Measurements from ENCODE around the gene CSMD2.
A peak's percentile ranks its signal among the peaks of the same experiment; 100 is the strongest.

CSMD2 gene

DNA sequence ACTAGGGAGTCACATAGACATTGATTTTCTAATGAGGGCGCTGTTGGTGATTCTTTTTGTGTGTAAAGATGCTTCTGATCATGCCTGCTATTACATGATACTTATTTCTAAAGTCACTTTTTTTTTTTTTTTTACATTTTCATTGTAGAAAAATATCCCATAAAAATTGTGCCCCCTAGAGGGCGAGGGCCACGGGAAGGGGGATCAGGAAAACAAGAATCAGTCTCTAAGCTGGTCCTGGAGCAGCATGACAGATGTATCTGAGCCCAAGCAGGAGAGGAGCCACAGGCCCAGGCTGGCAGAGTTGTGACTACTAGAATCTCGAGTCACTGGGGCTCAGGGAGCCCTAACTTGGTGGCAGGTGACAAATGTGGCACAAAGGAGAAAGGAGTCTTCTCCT, 664.5 kb downstream of the CSMD2 start:
- Mint-ChIP-seq H3K4me3 (no peak overlapping the region), H3K27me3 (no peaks in the 10 kb centered on the region), H3K9me3 (peaks cover 12% of the 10 kb centered on the region), H3K4me1 (peaks cover 4% of the 10 kb centered on the region), H3K36me3 (peaks cover 14% of the 10 kb centered on the region), H3K27ac (no peak overlapping the region)
- no peak for ATAC-seq (ENCODE audit: low read depth)
- DNase-seq (ENCODE audit: low spot score in 2 of 2), result no peak

- Mint-ChIP-seq H3K36me3 (peaks cover 37% of the 10 kb centered on the region), H3K27me3 (no peaks in the 10 kb centered on the region), H3K4me3 (no peak overlapping the region), H3K4me1 (peaks cover 4% of the 10 kb centered on the region), H3K27ac (no peak overlapping the region), H3K9me3 (peaks cover 29% of the 10 kb centered on the region)
- no peak for ATAC-seq (ENCODE audit: low read depth)
- DNase-seq (ENCODE audit: low spot score in 2 of 2), result no peak
Observed at GRCh38 chr1:33497410-33497809, 667.6 kb downstream of the CSMD2 start.

- H3K9me3 Mint-ChIP-seq, result peaks cover 29% of the 10 kb centered on the region
- no peak overlapping the region for H3K27ac Mint-ChIP-seq
Observed at GRCh38 chr1:33494929-33495328, 670.1 kb downstream of the CSMD2 start.

GRCh38 chr1:33488624-33489023, 676.4 kb downstream of the CSMD2 start:
- Mint-ChIP-seq H3K27me3 (no peaks in the 10 kb centered on the region), H3K36me3 (peaks cover 60% of the 10 kb centered on the region), H3K4me3 (no peak overlapping the region), H3K4me1 (no peaks in the 10 kb centered on the region), H3K27ac (no peak overlapping the region), H3K9me3 (peaks cover 11% of the 10 kb centered on the region)
- ATAC-seq (ENCODE audit: low read depth) (no peak), DNase-seq (ENCODE audit: low spot score in 2 of 2) (no peak)

More at GRCh38 chr1:33494929-33495328, 670.1 kb downstream of the CSMD2 start:
- Mint-ChIP-seq H3K4me1 (no peaks in the 10 kb centered on the region), H3K4me3 (no peak overlapping the region), H3K27me3 (no peaks in the 10 kb centered on the region), H3K36me3 (peaks cover 49% of the 10 kb centered on the region)
- DNase-seq (ENCODE audit: low spot score in 2 of 2) (no peak), ATAC-seq (ENCODE audit: low read depth) (peak; percentile 66)

DNA sequence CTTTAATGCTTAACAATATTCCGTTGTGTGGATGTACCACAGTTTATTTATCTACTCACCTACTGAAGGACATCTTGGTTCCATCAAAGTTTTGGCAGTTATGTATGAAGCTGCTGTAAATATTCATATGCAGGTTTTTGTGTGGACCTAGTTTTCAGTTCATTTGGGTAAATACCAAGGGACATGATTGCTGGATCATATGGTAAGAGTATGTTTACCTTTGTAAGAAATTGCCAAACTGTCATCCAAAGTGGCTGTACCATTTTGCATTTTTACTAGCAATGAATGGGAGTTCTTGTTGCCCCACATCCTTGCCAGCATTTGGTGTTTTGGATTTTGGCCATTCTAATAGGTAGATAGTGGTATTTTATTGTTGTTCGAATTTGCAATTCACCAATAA, 682.6 kb downstream of the CSMD2 start:
- H3K36me3 Mint-ChIP-seq, result peaks cover 34% of the 10 kb centered on the region
- no peak overlapping the region for H3K27ac Mint-ChIP-seq
- ATAC-seq (ENCODE audit: low read depth), result no peak
- H3K9me3 Mint-ChIP-seq, result peaks cover 9% of the 10 kb centered on the region
- no peak overlapping the region for H3K4me3 Mint-ChIP-seq
- no peak for DNase-seq (ENCODE audit: low spot score in 2 of 2)
- H3K27me3 Mint-ChIP-seq, result no peaks in the 10 kb centered on the region
- no peaks in the 10 kb centered on the region for H3K4me1 Mint-ChIP-seq

DNA sequence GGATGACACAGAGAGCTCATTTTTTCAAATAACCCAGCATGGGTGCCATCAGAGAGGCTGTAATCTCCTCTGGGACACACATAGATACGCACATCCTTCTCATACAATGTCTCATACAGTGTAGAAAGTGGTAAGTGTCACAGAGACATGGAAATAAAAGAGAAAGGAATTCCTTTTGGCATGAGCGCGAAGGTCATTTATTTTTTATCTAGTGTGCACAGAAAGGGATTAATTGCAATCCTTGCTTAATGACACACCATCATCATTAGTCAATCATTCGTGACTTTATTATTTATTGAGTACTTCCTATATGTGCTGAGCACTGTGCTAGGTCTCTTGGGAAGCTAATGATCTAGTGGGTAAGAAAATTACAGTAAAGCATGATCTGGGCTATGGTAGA, 687.6 kb downstream of the CSMD2 start:
- H3K36me3 Mint-ChIP-seq, result peaks cover 5% of the 10 kb centered on the region
- no peak for DNase-seq (ENCODE audit: low spot score in 2 of 2)
- no peak overlapping the region for H3K4me3 Mint-ChIP-seq
- no peaks in the 10 kb centered on the region for H3K9me3 Mint-ChIP-seq
- H3K4me1 Mint-ChIP-seq, result peaks cover 11% of the 10 kb centered on the region
- no peak for ATAC-seq (ENCODE audit: low read depth)
- H3K27ac Mint-ChIP-seq, result no peak overlapping the region
- no peaks in the 10 kb centered on the region for H3K27me3 Mint-ChIP-seq

DNA sequence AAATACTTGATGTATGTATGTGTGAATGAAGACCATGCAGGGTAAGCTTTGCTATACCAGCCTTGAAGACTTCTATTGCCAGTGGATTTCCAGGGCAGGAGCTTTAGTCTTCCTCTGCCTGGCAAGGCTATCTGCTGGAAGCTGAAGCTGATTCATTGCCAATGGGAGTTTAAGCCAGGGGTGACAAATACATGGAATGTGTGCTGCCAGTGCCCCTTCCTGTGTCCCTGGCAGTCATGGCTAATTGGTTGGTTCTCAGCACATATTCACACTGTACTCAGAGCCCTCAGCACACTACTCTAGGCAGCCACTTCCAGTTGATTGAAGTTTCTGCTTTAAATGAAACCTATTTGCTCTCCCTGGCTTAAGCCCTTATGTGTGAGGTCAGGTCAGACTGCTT, 691.1 kb downstream of the CSMD2 start:
- no peaks in the 10 kb centered on the region for H3K27me3 Mint-ChIP-seq
- no peaks in the 10 kb centered on the region for H3K9me3 Mint-ChIP-seq
- no peak for DNase-seq (ENCODE audit: low spot score in 2 of 2)
- no peak for ATAC-seq (ENCODE audit: low read depth)
- no peak overlapping the region for H3K4me3 Mint-ChIP-seq
- H3K27ac Mint-ChIP-seq, result peak overlapping the region; percentile 10
- H3K4me1 Mint-ChIP-seq, result peaks cover 19% of the 10 kb centered on the region
- no peaks in the 10 kb centered on the region for H3K36me3 Mint-ChIP-seq

DNA sequence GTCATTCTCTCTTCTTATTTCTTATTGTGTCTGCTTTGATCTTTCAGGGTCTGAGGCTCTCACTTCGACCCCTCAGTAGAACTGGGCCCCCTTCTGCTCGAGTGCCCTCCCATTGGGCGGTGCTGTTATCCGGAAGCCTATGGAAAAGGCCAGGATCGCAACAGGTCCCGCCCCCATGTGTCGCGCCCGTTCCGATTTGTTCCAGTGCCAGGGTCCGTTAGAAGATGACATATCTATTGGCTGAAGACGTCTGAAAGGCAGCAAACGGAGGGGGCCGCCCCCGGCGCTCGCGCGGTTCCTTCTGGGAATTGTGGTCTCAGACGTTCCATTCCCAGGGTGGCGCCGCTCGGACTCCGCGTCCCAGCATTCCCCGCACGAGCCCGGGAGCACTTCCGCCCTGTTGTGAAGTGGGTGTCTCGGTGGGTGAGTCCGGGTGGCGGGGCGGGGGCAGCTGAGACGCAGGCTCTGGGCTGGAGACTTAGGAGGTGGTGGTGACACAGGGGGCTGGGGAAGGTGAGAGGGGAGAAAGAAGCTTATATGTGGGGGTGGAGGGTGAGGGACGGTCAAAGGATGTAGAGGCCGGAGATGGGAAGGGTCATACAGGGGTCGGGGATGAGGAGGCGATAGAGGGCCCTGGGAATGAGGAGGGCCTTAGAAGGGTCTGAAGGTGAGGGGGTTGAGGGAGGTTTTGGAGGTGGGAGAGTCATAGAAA, 692.6 kb downstream of the CSMD2 start, which contains the start of gene ZSCAN20:
ZSCAN20 (plus strand) TSS at position 377 of the 712 bp plus-strand sequence. CDS start 6,644 bp downstream, outside the sequence.
- DNase-seq (ENCODE audit: low spot score in 2 of 2) (peak; percentile 53 to 58), ATAC-seq (ENCODE audit: low read depth) (peak; percentile 93)
- Mint-ChIP-seq H3K27ac (peak within 1 kb of the TSS; percentile 10), H3K4me3 (peak within 1 kb of the TSS; percentile 88), H3K36me3 (no peaks in the 10 kb centered on the region), H3K9me3 (no peaks in the 10 kb centered on the region), H3K4me1 (peaks cover 19% of the 10 kb centered on the region), H3K27me3 (no peaks in the 10 kb centered on the region)

DNA sequence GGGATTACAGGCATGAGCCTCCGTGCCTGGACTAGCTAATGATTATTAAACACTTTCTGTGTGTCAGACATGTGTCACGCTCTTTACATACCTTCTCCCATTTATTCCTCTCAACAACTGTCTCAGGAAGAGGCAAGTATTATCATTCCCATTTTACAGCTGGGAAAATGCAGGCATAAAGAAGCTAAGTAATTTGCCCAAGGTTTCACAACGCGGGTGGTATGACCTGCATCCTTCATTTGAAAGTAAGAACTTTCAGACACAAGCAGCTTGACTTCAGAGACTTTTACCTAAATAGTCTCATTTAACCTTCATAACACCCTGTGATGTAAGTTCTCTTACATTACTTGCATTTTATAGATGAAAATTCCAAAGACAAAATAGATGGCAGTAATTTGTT, 693.6 kb downstream of the CSMD2 start:
- no peak overlapping the region for H3K4me3 Mint-ChIP-seq
- no peak for ATAC-seq (ENCODE audit: low read depth)
- peaks cover 19% of the 10 kb centered on the region for H3K4me1 Mint-ChIP-seq
- H3K9me3 Mint-ChIP-seq, result no peaks in the 10 kb centered on the region
- no peaks in the 10 kb centered on the region for H3K27me3 Mint-ChIP-seq
- no peak for DNase-seq (ENCODE audit: low spot score in 2 of 2)
- no peaks in the 10 kb centered on the region for H3K36me3 Mint-ChIP-seq
- H3K27ac Mint-ChIP-seq, result no peak overlapping the region

DNA sequence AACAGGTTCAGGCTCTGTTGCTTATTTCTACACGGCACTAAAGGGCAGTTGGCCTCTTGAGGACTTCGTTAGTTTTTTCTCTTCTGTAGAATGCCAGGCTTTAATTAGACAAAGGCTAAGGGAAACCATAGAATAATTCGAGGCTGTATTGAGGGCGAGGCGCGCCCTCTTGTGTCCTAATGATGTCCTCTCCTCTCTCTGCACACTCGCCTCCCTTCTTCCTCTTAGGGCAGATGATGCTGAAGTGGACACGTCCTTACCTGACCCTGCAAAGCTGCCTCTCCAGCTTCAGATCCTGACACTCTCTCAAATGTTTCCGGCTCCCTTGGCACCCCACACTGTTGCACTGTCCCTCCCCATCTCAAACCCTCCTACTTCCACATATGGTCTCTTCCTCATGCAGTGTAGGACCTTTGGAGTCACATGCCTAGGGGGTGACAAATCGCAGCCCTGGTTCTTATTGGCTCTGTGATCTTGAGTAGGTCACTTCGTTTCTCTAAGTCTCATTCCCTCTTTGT, 694.5 kb downstream of the CSMD2 start:
- Mint-ChIP-seq H3K4me3 (no peak overlapping the region), H3K36me3 (no peaks in the 10 kb centered on the region), H3K9me3 (no peaks in the 10 kb centered on the region), H3K27ac (no peak overlapping the region), H3K4me1 (peaks cover 19% of the 10 kb centered on the region), H3K27me3 (no peaks in the 10 kb centered on the region)
- DNase-seq (ENCODE audit: low spot score in 2 of 2), result peak; percentile 45 to 51
- peak; percentile 65 for ATAC-seq (ENCODE audit: low read depth)

- DNase-seq (ENCODE audit: low spot score in 2 of 2) (no peak), ATAC-seq (ENCODE audit: low read depth) (no peak)
- Mint-ChIP-seq H3K4me3 (no peak overlapping the region), H3K36me3 (no peaks in the 10 kb centered on the region), H3K4me1 (peaks cover 20% of the 10 kb centered on the region), H3K27ac (no peak overlapping the region), H3K27me3 (no peaks in the 10 kb centered on the region), H3K9me3 (no peaks in the 10 kb centered on the region)
Observed at GRCh38 chr1:33469691-33470090, 695.3 kb downstream of the CSMD2 start.

DNA sequence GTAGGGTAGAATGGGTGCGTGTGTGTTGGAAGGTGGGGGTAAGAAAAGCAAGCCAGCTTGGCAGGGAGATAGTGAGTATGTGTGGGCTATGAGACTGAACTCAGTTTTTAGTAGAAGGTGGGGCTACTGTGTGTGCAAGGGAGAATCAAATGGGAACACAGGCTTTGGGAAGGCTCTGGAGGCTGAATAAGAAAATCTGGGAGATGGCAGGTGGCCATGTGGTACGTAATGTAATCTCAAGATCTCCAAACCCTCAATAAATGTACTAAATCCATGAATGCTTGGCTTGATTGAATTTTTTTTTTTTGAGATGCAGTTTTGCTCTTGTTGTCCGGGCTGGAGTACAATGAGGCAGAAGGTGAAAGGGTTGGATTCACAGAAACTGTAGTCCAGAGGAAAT, 696.1 kb downstream of the CSMD2 start:
- peaks cover 20% of the 10 kb centered on the region for H3K4me1 Mint-ChIP-seq
- H3K36me3 Mint-ChIP-seq, result no peaks in the 10 kb centered on the region
- no peaks in the 10 kb centered on the region for H3K9me3 Mint-ChIP-seq
- H3K27ac Mint-ChIP-seq, result no peak overlapping the region
- ATAC-seq (ENCODE audit: low read depth), result no peak
- no peak for DNase-seq (ENCODE audit: low spot score in 2 of 2)
- H3K4me3 Mint-ChIP-seq, result no peak overlapping the region
- no peaks in the 10 kb centered on the region for H3K27me3 Mint-ChIP-seq

DNA sequence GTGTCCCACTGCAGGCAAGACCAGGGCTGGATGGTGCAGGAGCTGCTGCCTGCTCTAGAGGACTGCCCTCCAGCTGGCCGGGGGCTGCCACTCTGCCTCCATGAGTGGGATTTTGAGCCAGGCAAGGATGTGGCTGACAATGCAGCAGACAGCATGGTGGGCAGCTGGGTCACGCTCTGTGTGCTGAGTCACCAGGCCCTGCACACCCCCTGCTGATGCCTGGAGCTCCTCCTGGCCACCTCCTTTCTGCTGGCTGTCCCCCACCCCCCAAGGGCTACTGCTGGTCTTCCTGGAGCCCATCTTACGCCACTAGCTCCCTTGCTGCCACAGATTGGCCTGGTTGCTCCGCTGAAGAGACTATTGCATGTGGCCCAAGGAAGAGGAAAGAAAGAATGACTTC, 696.5 kb downstream of the CSMD2 start:
- Mint-ChIP-seq H3K4me1 (peaks cover 18% of the 10 kb centered on the region), H3K27me3 (no peaks in the 10 kb centered on the region), H3K36me3 (no peaks in the 10 kb centered on the region), H3K27ac (no peak overlapping the region), H3K9me3 (no peaks in the 10 kb centered on the region), H3K4me3 (no peak overlapping the region)
- no peak for DNase-seq (ENCODE audit: low spot score in 2 of 2)
- no peak for ATAC-seq (ENCODE audit: low read depth)

- no peak for DNase-seq (ENCODE audit: low spot score in 2 of 2)
- Mint-ChIP-seq H3K36me3 (no peaks in the 10 kb centered on the region), H3K9me3 (no peaks in the 10 kb centered on the region), H3K27ac (no peak overlapping the region), H3K4me1 (peaks cover 16% of the 10 kb centered on the region), H3K27me3 (no peaks in the 10 kb centered on the region), H3K4me3 (no peak overlapping the region)
- no peak for ATAC-seq (ENCODE audit: low read depth)
Observed at GRCh38 chr1:33468011-33468410, 697.0 kb downstream of the CSMD2 start.

DNA sequence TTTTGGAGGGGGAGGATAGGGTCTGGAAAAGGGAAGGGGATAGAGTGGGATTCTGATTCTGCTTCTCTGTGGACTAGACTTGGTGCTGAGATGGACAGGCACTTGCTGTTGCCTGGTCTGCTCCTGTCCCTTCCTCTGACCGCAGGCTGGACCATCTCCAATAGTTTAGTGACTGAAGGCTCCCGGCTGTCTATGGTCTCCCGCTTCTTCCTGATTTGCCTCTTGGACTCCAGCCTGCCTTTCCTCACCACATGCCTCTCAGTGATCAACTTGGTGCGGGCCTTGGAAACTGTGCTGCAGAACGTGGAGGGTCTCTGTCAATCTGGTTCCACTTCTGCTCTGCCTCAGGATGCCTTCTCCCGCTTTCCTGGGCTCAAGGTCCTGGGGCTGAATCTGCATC, 698.9 kb downstream of the CSMD2 start:
- peaks cover 20% of the 10 kb centered on the region for H3K4me1 Mint-ChIP-seq
- ATAC-seq (ENCODE audit: low read depth) (no peak), DNase-seq (ENCODE audit: low spot score in 2 of 2) (no peak)
- H3K36me3 Mint-ChIP-seq, result no peaks in the 10 kb centered on the region
- H3K9me3 Mint-ChIP-seq, result no peaks in the 10 kb centered on the region
- no peaks in the 10 kb centered on the region for H3K27me3 Mint-ChIP-seq
- H3K4me3 Mint-ChIP-seq, result no peak overlapping the region
- no peak overlapping the region for H3K27ac Mint-ChIP-seq

Measured in memory B cell (primary cell).